Measurements from ENCODE around the gene VWC2.

- no peak for TF ChIP-seq CTCF (IDR thresholded peaks at IDR 0.05)
- TF ChIP-seq POLR2A (IDR thresholded peaks at IDR 0.05) = no peak
These were observed 49.4 kb upstream of the VWC2 start for GRCh38 chr7:49724071-49724470.
